HepG2 (cell line): ENCODE results near the gene CYP46A1. TPM values are rescaled to one million over a fixed set of nuclear protein-coding genes. Genes with fewer than 3 reads are reported as not detected.

ENCODE experiments used
- ATAC-seq: fragments of 200-7000 bp; cut with Tn5 transposase; 3 replicates; pipeline ENCODE4 v1.9.1; 2020; ENCODE audit warnings: mild to moderate bottlenecking, moderate library complexity
- BruUV-seq: library from RNA; stranded (reverse); fragments of 400-500 nt; replicated peaks from 2 replicates; lab custom pipeline; 2021; lab: Mats Ljungman, UMichigan
- CTCF ChIA-PET: fragments of 300-600 bp; formaldehyde crosslinking; extraction: SDS; loops from one replicate; lab custom pipeline; 2021; ENCODE audit warnings: low total read pairs, inconsistent platforms, low intra/inter-chr PET ratio; lab: Yijun Ruan, JAX
- POLR2A ChIA-PET: fragments of 350-600 bp; sonication (Branson Sonifier 250); formaldehyde crosslinking; loops from one replicate; lab custom pipeline; 2020; ENCODE audit warnings: antibody characterized with exemption, inconsistent platforms; lab: Yijun Ruan, JAX
- DNase-seq: peaks from one replicate; pipeline ENCODE4 v3.0.0-alpha.2; 2015; ENCODE audit warnings: low spot score
- FAIRE-seq: peaks from 3 replicates; lab custom pipeline; 2011; peaks lifted over from hg19 to GRCh38; lab: Jason Lieb, UNC
- H2AFZ ChIP-seq: one replicate; pipeline ENCODE4 v1.6.1; 2011; ENCODE audit warnings: low read length, inconsistent platforms
- H3K27ac ChIP-seq: fragments of 300-600 bp; 3 replicates; pipeline ENCODE4 v1.8.0; 2011; ENCODE audit warnings: mixed run types, mild to moderate bottlenecking, mixed read lengths, low read length, inconsistent platforms; ENCODE audit not compliant: insufficient read depth; ENCODE audit errors: extremely low read length
- H3K27me3 ChIP-seq, 2 experiments: fragments of 200-600 bp in 1 of 2; 2 replicates in 1 of 2; 3 replicates in 1 of 2; pipeline versions ENCODE4 v1.6.0 to v1.8.0; 2011; ENCODE audit warnings: low read length in 2 of 2, mild to moderate bottlenecking in 2 of 2, moderate library complexity in 2 of 2, inconsistent platforms in 1 of 2; ENCODE audit not compliant: insufficient read depth in 2 of 2, control insufficient read depth in 1 of 2
- H3K36me3 ChIP-seq, 2 experiments: fragments of 200-600 bp in 1 of 2; replicated peaks in 1 of 2; 2 replicates in 1 of 2; 3 replicates in 1 of 2; pipeline versions ENCODE4 v1.5.1 to v1.8.0; 2011; ENCODE audit warnings: low read length in 2 of 2, inconsistent platforms in 1 of 2; ENCODE audit not compliant: insufficient read depth in 2 of 2, control insufficient read depth in 1 of 2
- H3K4me1 ChIP-seq: 2 replicates; pipeline ENCODE4 v1.5.1; 2012; ENCODE audit warnings: low read length, inconsistent platforms; ENCODE audit not compliant: insufficient read depth
- H3K4me2 ChIP-seq: 2 replicates; pipeline ENCODE4 v1.6.0; 2011; ENCODE audit warnings: low read depth, low read length, inconsistent platforms
- H3K4me3 ChIP-seq, 3 experiments: fragments of 200-600 bp in 1 of 3; sonication (generic), shearing (Covaris generic) in 1 of 3; replicated peaks in 1 of 3; 2 replicates each; pipeline ENCODE4 v1.5.1; 2011 to 2016; ENCODE audit warnings: low read length in 3 of 3, inconsistent platforms in 2 of 3, low read depth in 2 of 3, mild to moderate bottlenecking in 2 of 3, control low read depth in 1 of 3, mixed read lengths in 1 of 3; ENCODE audit not compliant: insufficient read depth in 1 of 3
- H3K79me2 ChIP-seq: one replicate; pipeline ENCODE4 v1.6.1; 2011; ENCODE audit warnings: low read length, inconsistent platforms; ENCODE audit not compliant: insufficient read depth
- H3K9ac ChIP-seq: 2 replicates; pipeline ENCODE4 v1.6.0; 2011; ENCODE audit warnings: mild to moderate bottlenecking, low read depth, low read length, inconsistent platforms; ENCODE audit not compliant: insufficient read depth
- H3K9me3 ChIP-seq: 2 replicates; pipeline ENCODE4 v1.5.1; 2012; ENCODE audit warnings: mild to moderate bottlenecking, low read length
- H4K20me1 ChIP-seq: 2 replicates; pipeline ENCODE4 v1.6.0; 2011; ENCODE audit warnings: inconsistent platforms, mild to moderate bottlenecking, low read length, moderate library complexity; ENCODE audit not compliant: insufficient read depth
- CENPT ChIP-seq: sonication (generic); formaldehyde crosslinking; IDR thresholded peaks from 2 replicates; pipeline ENCODE4 v1.8.0; 2022; ENCODE audit warnings: low read depth, mild to moderate bottlenecking, moderate library complexity, missing genetic modification reagents
- FOXM1 ChIP-seq: sonication (generic); formaldehyde crosslinking; IDR thresholded peaks from 2 replicates; pipeline ENCODE4 v1.5.0; 2020; ENCODE audit warnings: missing genetic modification reagents
- GTF2F1 ChIP-seq: fragments of 150-350 bp; IDR thresholded peaks from 2 replicates; pipeline ENCODE4 v1.6.1; 2014; ENCODE audit warnings: low read length
- HNRNPK ChIP-seq: fragments of 200-400 bp; formaldehyde crosslinking; IDR thresholded peaks from 2 replicates; pipeline ENCODE4 v1.6.1; 2018; ENCODE audit warnings: low read length, low read depth, moderate library complexity, mild to moderate bottlenecking; ENCODE audit not compliant: poor library complexity, severe bottlenecking
- MLLT10 ChIP-seq: sonication (generic); formaldehyde crosslinking; IDR thresholded peaks from 2 replicates; pipeline ENCODE4 v1.4.0; 2020; ENCODE audit warnings: missing genetic modification reagents
- PCBP1 ChIP-seq: fragments of 200-400 bp; formaldehyde crosslinking; IDR thresholded peaks from 2 replicates; pipeline ENCODE4 v1.6.1; 2017; ENCODE audit warnings: mild to moderate bottlenecking, low read depth, low read length, borderline replicate concordance
- PHF8 ChIP-seq: sonication (generic); formaldehyde crosslinking; IDR thresholded peaks from 2 replicates; pipeline ENCODE4 v1.5.0; 2020; ENCODE audit warnings: missing genetic modification reagents
- RFXAP ChIP-seq: sonication (generic); formaldehyde crosslinking; IDR thresholded peaks from 2 replicates; pipeline ENCODE4 v1.4.0; 2020; ENCODE audit warnings: missing genetic modification reagents, borderline replicate concordance
- SAP130 ChIP-seq: IDR thresholded peaks from 2 replicates; pipeline ENCODE4 v1.6.1; 2016; ENCODE audit warnings: low read depth
- SNAPC2 ChIP-seq: sonication (generic); formaldehyde crosslinking; IDR thresholded peaks from 2 replicates; pipeline ENCODE4 v1.8.1; 2022; ENCODE audit warnings: mild to moderate bottlenecking, missing genetic modification reagents
- TARDBP ChIP-seq: sonication (generic); formaldehyde crosslinking; IDR thresholded peaks from 2 replicates; pipeline ENCODE4 v1.8.0; 2022; ENCODE audit warnings: mild to moderate bottlenecking, missing genetic modification reagents
- USF2 ChIP-seq, 2 experiments: sonication (generic) in 1 of 2; formaldehyde crosslinking in 1 of 2; IDR thresholded peaks; 2 replicates each; pipeline versions ENCODE4 v1.5.1 to v1.6.1; 2011 to 2020; ENCODE audit warnings: borderline replicate concordance in 1 of 2, low read depth in 1 of 2, low read length in 1 of 2, mild to moderate bottlenecking in 1 of 2, missing genetic modification reagents in 1 of 2, moderate library complexity in 1 of 2
- ZNF333 ChIP-seq: sonication (generic); formaldehyde crosslinking; IDR thresholded peaks from 2 replicates; pipeline ENCODE4 v1.4.0; 2020; ENCODE audit warnings: mild to moderate bottlenecking, missing genetic modification reagents, borderline replicate concordance
- ZNF446 ChIP-seq: sonication (generic); formaldehyde crosslinking; IDR thresholded peaks from 2 replicates; pipeline ENCODE4 v1.5.0; 2020; ENCODE audit warnings: mild to moderate bottlenecking, missing genetic modification reagents
- ZNF891 ChIP-seq: sonication (generic); formaldehyde crosslinking; IDR thresholded peaks from 2 replicates; pipeline ENCODE4 v1.5.0; 2020; ENCODE audit warnings: mild to moderate bottlenecking, missing genetic modification reagents
- WGBS: methylation state at CpG from one replicate; pipeline ENCODE4 v1.1.6; 2017; ENCODE audit warnings: low lambda C conversion rate; 5-methylcytosine and 5-hydroxymethylcytosine counted together
- in situ Hi-C: cut with HindIII; loops from 2 replicates; pipeline ENCODE4 v1.10.0; 2017; ENCODE audit warnings: low pct_unique_long_range_greater_than_20kb; ENCODE audit not compliant: extremely low pct_ligation_motif_present
- intact Hi-C: fragments of 100-400 bp; cut with micrococcal nuclease; formaldehyde crosslinking; loops from one replicate; pipeline ENCODE4 v1.10.0; 2022; ENCODE audit not compliant: unreplicated experiment
- polyA plus RNA-seq, 8 experiments: library from polyadenylated mRNA; depleted of rRNA in 3 of 8; stranded (reverse) in 7 of 8; unstranded in 1 of 8; fragments of >200 nt; fragmentation: Illumina TruSeq in 4 of 8; extraction: Trizol in 4 of 8; gene quantifications; 2 replicates each; pipeline versions ENCODE4 v1.2.1 to v1.2.3, GENCODE V29; 2011 to 2016; ENCODE audit warnings: low read depth in 4 of 8, missing spikeins in 1 of 8, mixed read lengths in 1 of 8; ENCODE audit not compliant: insufficient read depth in 1 of 8
- total RNA-seq, 5 experiments: library from RNA; depleted of rRNA; stranded (reverse); fragments of >200 nt; fragmentation: Illumina TruSeq; extraction: Trizol; gene quantifications; 2 replicates each; pipeline ENCODE4 v1.2.3, GENCODE V29; 2016; ENCODE audit warnings: low read depth in 1 of 5
- TF ChIP-seq, protein P1 (sequence below): sonication (generic); formaldehyde crosslinking; IDR thresholded peaks from 2 replicates; pipeline ENCODE4 v1.8.1; 2023; ENCODE audit warnings: mild to moderate bottlenecking, missing genetic modification reagents

The CYP46A1 gene
- total and polyA plus RNA-seq, 2 of the 13 experiments (the other 11 are each of a cell fraction or from before 2014, with no cell fraction given), result not detected

- intact Hi-C loops, result no loop called here
- in situ Hi-C loops, result no loop called here
- Histone ChIP-seq H3K27ac (no peak overlapping the region), H3K79me2 (no peaks in the 10 kb centered on the region)
- BruUV-seq, result no TSS peak
- no peak for TF ChIP-seq PHF8 (CRISPR knock-in tag)
- TF ChIP-seq TARDBP (CRISPR knock-in tag), result no peak
- TF ChIP-seq SNAPC2, result no peak
- no peak for TF ChIP-seq ZNF446 (CRISPR knock-in tag)
- no peak for TF ChIP-seq ZNF891 (CRISPR knock-in tag)
- TF ChIP-seq USF2 (IDR thresholded peaks at IDR 0.05; ENCODE audit: low read depth, low read length), result no peak
- TF ChIP-seq USF2 (CRISPR knock-in tag; IDR thresholded peaks at IDR 0.05; ENCODE audit: borderline replicate concordance), result no peak
- TF ChIP-seq CENPT, result no peak
- no peak for TF ChIP-seq RFXAP (CRISPR knock-in tag)
- no peak for TF ChIP-seq GTF2F1
- TF ChIP-seq HNRNPK, result no peak
- TF ChIP-seq FOXM1 (CRISPR knock-in tag), result no peak
- TF ChIP-seq PCBP1, result no peak
- no peak for TF ChIP-seq MLLT10 (CRISPR knock-in tag)
- TF ChIP-seq ZNF333 (CRISPR knock-in tag), result no peak
- no peak for TF ChIP-seq SAP130
- TF ChIP-seq, protein P1, sequence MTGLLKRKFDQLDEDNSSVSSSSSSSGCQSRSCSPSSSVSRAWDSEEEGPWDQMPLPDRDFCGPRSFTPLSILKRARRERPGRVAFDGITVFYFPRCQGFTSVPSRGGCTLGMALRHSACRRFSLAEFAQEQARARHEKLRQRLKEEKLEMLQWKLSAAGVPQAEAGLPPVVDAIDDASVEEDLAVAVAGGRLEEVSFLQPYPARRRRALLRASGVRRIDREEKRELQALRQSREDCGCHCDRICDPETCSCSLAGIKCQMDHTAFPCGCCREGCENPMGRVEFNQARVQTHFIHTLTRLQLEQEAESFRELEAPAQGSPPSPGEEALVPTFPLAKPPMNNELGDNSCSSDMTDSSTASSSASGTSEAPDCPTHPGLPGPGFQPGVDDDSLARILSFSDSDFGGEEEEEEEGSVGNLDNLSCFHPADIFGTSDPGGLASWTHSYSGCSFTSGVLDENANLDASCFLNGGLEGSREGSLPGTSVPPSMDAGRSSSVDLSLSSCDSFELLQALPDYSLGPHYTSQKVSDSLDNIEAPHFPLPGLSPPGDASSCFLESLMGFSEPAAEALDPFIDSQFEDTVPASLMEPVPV, result no peak
- TF ChIP-seq, all 625 proteins: peak for 0
- FAIRE-seq (no peak), ATAC-seq (no peak), DNase-seq (no peak)
- Histone ChIP-seq H3K36me3 (no peaks in the 10 kb centered on the region), H3K9ac (no peak overlapping the region), H2AFZ (no peak overlapping the region), H3K4me2 (no peak overlapping the region), H3K27me3 (peaks cover 0 to 6% of the 10 kb centered on the region in 2 experiments; a peak in 2 of 5 replicates), H4K20me1 (no peaks in the 10 kb centered on the region), H3K4me1 (peaks cover 12% of the 10 kb centered on the region), H3K9me3 (no peaks in the 10 kb centered on the region), H3K4me3 (no peak overlapping the region)
- 39% methylated on average over 7 of the region's 7 CpGs for WGBS
- CTCF ChIA-PET, result no interaction called here
- POLR2A ChIA-PET, result no interaction called here
Observed at GRCh38 chr14:99654235-99654985, 29.7 kb upstream of the CYP46A1 start.
